SK-N-SH treated with all-trans-retinoic acid at 6 μM for 48 hours (cell line): ENCODE results near the gene TRIOBP.

Experiments
- ATAC-seq: fragments of 200-7000 bp; cut with Tn5 transposase; 3 replicates; pipeline ENCODE4 v1.9.1; 2020; ENCODE audit warnings: mild to moderate bottlenecking, moderate library complexity
- BACH2 ChIP-seq: fragments of 250-450 bp; sonication (Bioruptor Pico); IDR thresholded peaks from 2 replicates; pipeline ENCODE4 v1.9.0; 2021; ENCODE audit warnings: mild to moderate bottlenecking, borderline replicate concordance
- CSDC2 ChIP-seq: fragments of 250-450 bp; sonication (Bioruptor Pico); IDR thresholded peaks from 2 replicates; pipeline ENCODE4 v1.5.0; 2020; ENCODE audit warnings: mild to moderate bottlenecking, moderate library complexity
- ESRRG ChIP-seq: fragments of 250-450 bp; sonication (Bioruptor Pico); IDR thresholded peaks from 2 replicates; pipeline ENCODE4 v1.6.1; 2021; ENCODE audit warnings: mild to moderate bottlenecking
- GLIS3 ChIP-seq: fragments of 250-450 bp; sonication (Bioruptor Pico); IDR thresholded peaks from 2 replicates; pipeline ENCODE4 v1.5.0; 2020; ENCODE audit warnings: mild to moderate bottlenecking, moderate library complexity
- ISL1 ChIP-seq: fragments of 250-450 bp; sonication (Bioruptor Pico); IDR thresholded peaks from 2 replicates; pipeline ENCODE4 v2.1.2; 2022; ENCODE audit warnings: mild to moderate bottlenecking, moderate library complexity
- OSR1 ChIP-seq: fragments of 250-450 bp; sonication (Bioruptor Pico); IDR thresholded peaks from 2 replicates; pipeline ENCODE4 v1.8.0; 2022; ENCODE audit warnings: moderate library complexity, mild to moderate bottlenecking, inconsistent platforms
- PPARA ChIP-seq: fragments of 250-450 bp; sonication (Bioruptor Pico); IDR thresholded peaks from 2 replicates; pipeline ENCODE4 v1.5.0; 2020; ENCODE audit warnings: mild to moderate bottlenecking, borderline replicate concordance
- RARB ChIP-seq: fragments of 250-450 bp; sonication (Bioruptor Pico); IDR thresholded peaks from 2 replicates; pipeline ENCODE4 v1.8.0; 2021; ENCODE audit warnings: mild to moderate bottlenecking, moderate library complexity
- SNAI2 ChIP-seq: fragments of 250-450 bp; sonication (Bioruptor Pico); IDR thresholded peaks from 2 replicates; pipeline ENCODE4 v1.5.0; 2020; ENCODE audit warnings: mild to moderate bottlenecking, moderate library complexity
- TCF4 ChIP-seq: fragments of 250-450 bp; sonication (Bioruptor Pico); IDR thresholded peaks from 2 replicates; pipeline ENCODE4 v1.8.0; 2021; ENCODE audit warnings: mild to moderate bottlenecking, moderate library complexity, borderline replicate concordance
- TOX ChIP-seq: fragments of 250-450 bp; sonication (Bioruptor Pico); IDR thresholded peaks from 2 replicates; pipeline ENCODE4 v1.8.0; 2021; ENCODE audit warnings: mild to moderate bottlenecking, moderate library complexity, borderline replicate concordance
- ZC3H10 ChIP-seq: fragments of 250-450 bp; sonication (Bioruptor Pico); IDR thresholded peaks from 2 replicates; pipeline ENCODE4 v1.5.1; 2021; ENCODE audit warnings: mild to moderate bottlenecking, moderate library complexity
- ZFP3 ChIP-seq: fragments of 250-450 bp; sonication (Bioruptor Pico); IDR thresholded peaks from 2 replicates; pipeline ENCODE4 v1.5.0; 2020; ENCODE audit warnings: mild to moderate bottlenecking, moderate library complexity
- ZFP30 ChIP-seq: fragments of 450-650 bp; formaldehyde crosslinking; IDR thresholded peaks from 2 replicates; pipeline ENCODE4 v1.5.0; 2022; ENCODE audit warnings: mild to moderate bottlenecking, moderate library complexity
- ZNF565 ChIP-seq: fragments of 450-650 bp; formaldehyde crosslinking; conservative IDR thresholded peaks from 2 replicates; pipeline ENCODE4 v1.5.0; 2020; ENCODE audit warnings: low read depth, mild to moderate bottlenecking, moderate library complexity
- ZNF70 ChIP-seq: fragments of 450-650 bp; formaldehyde crosslinking; IDR thresholded peaks from 2 replicates; pipeline ENCODE4 v1.5.0; 2020; ENCODE audit warnings: mild to moderate bottlenecking, moderate library complexity
- ZNF8 ChIP-seq: fragments of 450-650 bp; formaldehyde crosslinking; IDR thresholded peaks from 2 replicates; pipeline ENCODE4 v1.5.0; 2020; ENCODE audit warnings: mild to moderate bottlenecking, moderate library complexity
- TF ChIP-seq, protein P1 (sequence below): fragments of 250-450 bp; sonication (Bioruptor Pico); IDR thresholded peaks from 2 replicates; pipeline ENCODE4 v1.8.0; 2021; ENCODE audit warnings: low read depth, mild to moderate bottlenecking, moderate library complexity, borderline replicate concordance
- TF ChIP-seq, protein P2 (sequence below): fragments of 250-450 bp; sonication (Bioruptor Pico); IDR thresholded peaks from 2 replicates; pipeline ENCODE4 v1.5.1; 2020; ENCODE audit warnings: low read depth, mild to moderate bottlenecking, moderate library complexity
- TF ChIP-seq, protein P3 (sequence below): fragments of 250-450 bp; sonication (Bioruptor Pico); IDR thresholded peaks from 2 replicates; pipeline ENCODE4 v1.5.1; 2021; ENCODE audit warnings: mild to moderate bottlenecking, moderate library complexity
- TF ChIP-seq, protein P4 (sequence below): fragments of 250-450 bp; sonication (Bioruptor Pico); IDR thresholded peaks from 2 replicates; pipeline ENCODE4 v1.8.0; 2020; ENCODE audit warnings: mild to moderate bottlenecking, moderate library complexity, borderline replicate concordance
- TF ChIP-seq, protein P5 (sequence below): fragments of 250-450 bp; sonication (Bioruptor Pico); IDR thresholded peaks from 2 replicates; pipeline ENCODE4 v1.5.0; 2020; ENCODE audit warnings: mild to moderate bottlenecking, moderate library complexity

TRIOBP gene

DNA sequence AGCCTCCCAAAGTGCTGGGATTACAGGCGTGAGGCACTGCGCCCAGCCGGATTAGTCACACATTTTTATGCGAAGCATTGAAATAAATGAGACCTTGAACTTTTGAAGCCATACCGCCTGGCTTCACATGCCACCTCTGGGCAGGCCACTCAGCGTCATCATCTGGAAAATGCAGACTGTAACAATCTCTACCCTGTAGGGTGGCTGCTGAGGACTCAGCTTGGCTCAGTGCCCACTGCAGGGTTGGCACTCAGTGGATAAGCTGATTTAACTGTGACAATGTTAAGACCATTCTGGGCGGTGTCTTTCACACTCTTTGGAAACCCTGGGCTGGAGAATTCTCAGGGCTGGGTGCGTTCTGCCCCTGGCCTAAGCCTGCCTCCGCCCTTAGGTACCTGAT, 48.9 kb upstream of the TRIOBP start:
- no peak for TF ChIP-seq PPARA (CRISPR knock-in tag)
- TF ChIP-seq, protein P1, sequence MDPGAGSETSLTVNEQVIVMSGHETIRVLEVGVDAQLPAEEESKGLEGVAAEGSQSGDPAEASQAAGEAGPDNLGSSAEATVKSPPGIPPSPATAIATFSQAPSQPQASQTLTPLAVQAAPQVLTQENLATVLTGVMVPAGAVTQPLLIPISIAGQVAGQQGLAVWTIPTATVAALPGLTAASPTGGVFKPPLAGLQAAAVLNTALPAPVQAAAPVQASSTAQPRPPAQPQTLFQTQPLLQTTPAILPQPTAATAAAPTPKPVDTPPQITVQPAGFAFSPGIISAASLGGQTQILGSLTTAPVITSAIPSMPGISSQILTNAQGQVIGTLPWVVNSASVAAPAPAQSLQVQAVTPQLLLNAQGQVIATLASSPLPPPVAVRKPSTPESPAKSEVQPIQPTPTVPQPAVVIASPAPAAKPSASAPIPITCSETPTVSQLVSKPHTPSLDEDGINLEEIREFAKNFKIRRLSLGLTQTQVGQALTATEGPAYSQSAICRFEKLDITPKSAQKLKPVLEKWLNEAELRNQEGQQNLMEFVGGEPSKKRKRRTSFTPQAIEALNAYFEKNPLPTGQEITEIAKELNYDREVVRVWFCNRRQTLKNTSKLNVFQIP (CRISPR knock-in tag) = no peak
- TF ChIP-seq, all 23 proteins: peak for 0
- no peak for ATAC-seq

DNA sequence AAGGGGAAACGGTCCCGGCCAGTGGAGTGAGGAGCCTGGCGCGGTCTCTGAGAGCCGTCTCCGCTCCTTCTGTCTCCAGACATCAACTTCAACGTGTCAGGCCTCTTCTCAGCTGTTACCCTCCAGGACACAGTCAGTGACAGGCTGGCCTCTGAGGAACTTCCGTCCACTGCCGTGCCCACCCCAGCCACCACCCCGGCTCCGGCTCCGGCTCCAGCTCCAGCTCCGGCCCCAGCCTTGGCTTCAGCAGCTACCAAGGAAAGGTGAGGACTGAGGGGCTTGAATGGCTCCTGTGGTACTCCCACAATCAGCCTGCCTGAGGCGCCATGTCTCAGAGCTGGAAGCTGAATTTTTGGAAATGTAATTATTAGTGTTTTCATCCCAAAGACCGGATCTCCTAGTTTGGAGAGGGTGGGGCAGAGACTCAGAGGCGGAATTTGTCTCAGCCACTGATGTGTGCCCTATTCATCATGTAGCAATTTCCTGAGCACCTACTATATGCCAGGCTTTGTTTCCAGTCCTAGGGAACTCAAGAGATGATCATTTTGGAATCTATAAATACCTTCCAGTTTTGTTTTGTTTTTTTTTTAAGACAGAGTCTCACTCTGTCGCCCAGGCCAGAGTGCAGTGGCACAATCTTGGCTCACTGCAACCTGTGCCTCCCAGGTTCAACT, 46.2 kb upstream of the TRIOBP start:
- no peak for ATAC-seq

DNA sequence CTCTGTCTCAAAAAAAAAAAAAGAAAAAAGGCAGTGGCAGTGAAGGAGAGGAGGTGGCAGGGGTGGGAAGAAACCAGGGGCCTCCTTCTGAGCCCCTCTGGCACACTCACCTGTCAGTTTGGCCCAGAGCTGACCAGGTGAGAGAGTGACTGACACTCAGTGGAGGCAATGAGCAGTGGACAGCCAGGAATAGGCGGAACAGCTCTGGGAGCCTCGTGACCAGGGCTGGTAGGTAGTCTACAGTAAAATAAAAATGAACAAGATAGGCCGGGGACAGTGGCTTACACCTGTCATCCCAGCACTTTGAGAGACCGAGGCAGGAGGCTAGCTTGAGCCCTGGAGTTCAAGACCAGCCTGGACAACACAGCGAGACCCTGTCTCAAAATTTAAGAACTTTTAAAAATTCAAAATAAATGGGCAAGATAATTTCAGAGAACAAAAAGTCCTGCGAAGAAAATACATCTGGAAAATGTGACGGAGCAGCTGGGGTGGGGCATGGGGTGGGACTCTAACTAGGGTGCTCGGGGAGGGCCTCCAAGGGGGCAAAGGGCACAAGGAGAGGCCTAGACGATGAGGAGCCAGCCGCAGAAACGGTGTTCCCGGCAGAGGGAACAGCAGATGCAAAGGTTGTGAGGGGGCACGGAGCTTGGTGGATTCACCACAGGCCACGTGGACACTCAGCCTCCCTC, 42.1 kb upstream of the TRIOBP start:
- no peak for ATAC-seq
- TF ChIP-seq GLIS3 (CRISPR knock-in tag) (no peak), TOX (no peak), OSR1 (CRISPR knock-in tag) (no peak), ZFP30 (no peak), TCF4 (CRISPR knock-in tag) (no peak), ISL1 (CRISPR knock-in tag) (no peak), CSDC2 (CRISPR knock-in tag) (no peak), ESRRG (CRISPR knock-in tag) (no peak), ZNF565 (CRISPR knock-in tag) (no peak), ZNF70 (CRISPR knock-in tag) (no peak)
- TF ChIP-seq, protein P2, sequence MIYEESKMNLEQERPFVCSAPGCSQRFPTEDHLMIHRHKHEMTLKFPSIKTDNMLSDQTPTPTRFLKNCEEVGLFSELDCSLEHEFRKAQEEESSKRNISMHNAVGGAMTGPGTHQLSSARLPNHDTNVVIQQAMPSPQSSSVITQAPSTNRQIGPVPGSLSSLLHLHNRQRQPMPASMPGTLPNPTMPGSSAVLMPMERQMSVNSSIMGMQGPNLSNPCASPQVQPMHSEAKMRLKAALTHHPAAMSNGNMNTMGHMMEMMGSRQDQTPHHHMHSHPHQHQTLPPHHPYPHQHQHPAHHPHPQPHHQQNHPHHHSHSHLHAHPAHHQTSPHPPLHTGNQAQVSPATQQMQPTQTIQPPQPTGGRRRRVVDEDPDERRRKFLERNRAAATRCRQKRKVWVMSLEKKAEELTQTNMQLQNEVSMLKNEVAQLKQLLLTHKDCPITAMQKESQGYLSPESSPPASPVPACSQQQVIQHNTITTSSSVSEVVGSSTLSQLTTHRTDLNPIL (CRISPR knock-in tag) = no peak

More for the DNA sequence above, 46.2 kb upstream of the TRIOBP start:
- TF ChIP-seq TOX (no peak), ESRRG (CRISPR knock-in tag) (no peak), ZNF565 (CRISPR knock-in tag) (no peak), BACH2 (CRISPR knock-in tag) (no peak), ZNF8 (CRISPR knock-in tag) (no peak), ZNF70 (CRISPR knock-in tag) (no peak), SNAI2 (CRISPR knock-in tag) (no peak), OSR1 (CRISPR knock-in tag) (no peak), RARB (CRISPR knock-in tag) (no peak), PPARA (CRISPR knock-in tag) (no peak), ZC3H10 (CRISPR knock-in tag) (no peak), ZFP3 (no peak)
- TF ChIP-seq, protein P1 (CRISPR knock-in tag) = no peak
- TF ChIP-seq, protein P3, sequence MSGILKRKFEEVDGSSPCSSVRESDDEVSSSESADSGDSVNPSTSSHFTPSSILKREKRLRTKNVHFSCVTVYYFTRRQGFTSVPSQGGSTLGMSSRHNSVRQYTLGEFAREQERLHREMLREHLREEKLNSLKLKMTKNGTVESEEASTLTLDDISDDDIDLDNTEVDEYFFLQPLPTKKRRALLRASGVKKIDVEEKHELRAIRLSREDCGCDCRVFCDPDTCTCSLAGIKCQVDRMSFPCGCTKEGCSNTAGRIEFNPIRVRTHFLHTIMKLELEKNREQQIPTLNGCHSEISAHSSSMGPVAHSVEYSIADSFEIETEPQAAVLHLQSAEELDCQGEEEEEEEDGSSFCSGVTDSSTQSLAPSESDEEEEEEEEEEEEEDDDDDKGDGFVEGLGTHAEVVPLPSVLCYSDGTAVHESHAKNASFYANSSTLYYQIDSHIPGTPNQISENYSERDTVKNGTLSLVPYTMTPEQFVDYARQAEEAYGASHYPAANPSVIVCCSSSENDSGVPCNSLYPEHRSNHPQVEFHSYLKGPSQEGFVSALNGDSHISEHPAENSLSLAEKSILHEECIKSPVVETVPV (CRISPR knock-in tag) = no peak
- TF ChIP-seq, protein P4, sequence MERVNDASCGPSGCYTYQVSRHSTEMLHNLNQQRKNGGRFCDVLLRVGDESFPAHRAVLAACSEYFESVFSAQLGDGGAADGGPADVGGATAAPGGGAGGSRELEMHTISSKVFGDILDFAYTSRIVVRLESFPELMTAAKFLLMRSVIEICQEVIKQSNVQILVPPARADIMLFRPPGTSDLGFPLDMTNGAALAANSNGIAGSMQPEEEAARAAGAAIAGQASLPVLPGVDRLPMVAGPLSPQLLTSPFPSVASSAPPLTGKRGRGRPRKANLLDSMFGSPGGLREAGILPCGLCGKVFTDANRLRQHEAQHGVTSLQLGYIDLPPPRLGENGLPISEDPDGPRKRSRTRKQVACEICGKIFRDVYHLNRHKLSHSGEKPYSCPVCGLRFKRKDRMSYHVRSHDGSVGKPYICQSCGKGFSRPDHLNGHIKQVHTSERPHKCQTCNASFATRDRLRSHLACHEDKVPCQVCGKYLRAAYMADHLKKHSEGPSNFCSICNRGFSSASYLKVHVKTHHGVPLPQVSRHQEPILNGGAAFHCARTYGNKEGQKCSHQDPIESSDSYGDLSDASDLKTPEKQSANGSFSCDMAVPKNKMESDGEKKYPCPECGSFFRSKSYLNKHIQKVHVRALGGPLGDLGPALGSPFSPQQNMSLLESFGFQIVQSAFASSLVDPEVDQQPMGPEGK (CRISPR knock-in tag) = no peak
- TF ChIP-seq, protein P5, sequence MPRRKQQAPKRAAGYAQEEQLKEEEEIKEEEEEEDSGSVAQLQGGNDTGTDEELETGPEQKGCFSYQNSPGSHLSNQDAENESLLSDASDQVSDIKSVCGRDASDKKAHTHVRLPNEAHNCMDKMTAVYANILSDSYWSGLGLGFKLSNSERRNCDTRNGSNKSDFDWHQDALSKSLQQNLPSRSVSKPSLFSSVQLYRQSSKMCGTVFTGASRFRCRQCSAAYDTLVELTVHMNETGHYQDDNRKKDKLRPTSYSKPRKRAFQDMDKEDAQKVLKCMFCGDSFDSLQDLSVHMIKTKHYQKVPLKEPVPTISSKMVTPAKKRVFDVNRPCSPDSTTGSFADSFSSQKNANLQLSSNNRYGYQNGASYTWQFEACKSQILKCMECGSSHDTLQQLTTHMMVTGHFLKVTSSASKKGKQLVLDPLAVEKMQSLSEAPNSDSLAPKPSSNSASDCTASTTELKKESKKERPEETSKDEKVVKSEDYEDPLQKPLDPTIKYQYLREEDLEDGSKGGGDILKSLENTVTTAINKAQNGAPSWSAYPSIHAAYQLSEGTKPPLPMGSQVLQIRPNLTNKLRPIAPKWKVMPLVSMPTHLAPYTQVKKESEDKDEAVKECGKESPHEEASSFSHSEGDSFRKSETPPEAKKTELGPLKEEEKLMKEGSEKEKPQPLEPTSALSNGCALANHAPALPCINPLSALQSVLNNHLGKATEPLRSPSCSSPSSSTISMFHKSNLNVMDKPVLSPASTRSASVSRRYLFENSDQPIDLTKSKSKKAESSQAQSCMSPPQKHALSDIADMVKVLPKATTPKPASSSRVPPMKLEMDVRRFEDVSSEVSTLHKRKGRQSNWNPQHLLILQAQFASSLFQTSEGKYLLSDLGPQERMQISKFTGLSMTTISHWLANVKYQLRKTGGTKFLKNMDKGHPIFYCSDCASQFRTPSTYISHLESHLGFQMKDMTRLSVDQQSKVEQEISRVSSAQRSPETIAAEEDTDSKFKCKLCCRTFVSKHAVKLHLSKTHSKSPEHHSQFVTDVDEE = no peak
- TF ChIP-seq, protein P2 (CRISPR knock-in tag) = no peak
- TF ChIP-seq, all 23 proteins: peak for 0
